OCI-LY7 (cell line): Measurements from ENCODE around the gene FBXW7. TPM values are rescaled to one million over a fixed set of nuclear protein-coding genes. Genes with fewer than 3 reads are reported as not detected.
A peak's percentile ranks its signal among the peaks of the same experiment; 100 is the strongest.

Source experiments
- BruUV-seq: library from RNA; stranded (reverse); fragments of 400-500 nt; replicated peaks from 2 replicates; lab custom pipeline; 2021; lab: Mats Ljungman, UMichigan
- CTCF ChIA-PET: fragments of 300-600 bp; sonication (Branson Sonifier 250); formaldehyde crosslinking; loops from one replicate; lab custom pipeline; 2022; ENCODE audit warnings: antibody characterized with exemption; ENCODE audit not compliant: unreplicated experiment; lab: Charles Lee
- POLR2A ChIA-PET: fragments of 300-600 bp; sonication (Branson Sonifier 250); formaldehyde crosslinking; loops from one replicate; lab custom pipeline; 2022; ENCODE audit warnings: antibody characterized with exemption; lab: Charles Lee
- DNase-seq: peaks from one replicate; pipeline ENCODE4 v3.0.0-alpha.2; 2015; ENCODE audit warnings: low spot score
- H2AFZ ChIP-seq: fragments of 200-600 bp; sonication (generic), shearing (Covaris generic); 2 replicates; pipeline ENCODE4 v1.6.1; 2014; ENCODE audit warnings: mild to moderate bottlenecking, antibody characterized with exemption, low read length, moderate library complexity
- H3K27ac ChIP-seq: fragments of 200-600 bp; sonication (generic); 2 replicates; pipeline ENCODE4 v1.5.1; 2014; ENCODE audit warnings: mixed run types, low read depth, mild to moderate bottlenecking, moderate library complexity, low read length, inconsistent platforms; ENCODE audit not compliant: poor library complexity, severe bottlenecking
- H3K36me3 ChIP-seq: fragments of 200-600 bp; sonication (generic); 2 replicates; pipeline ENCODE4 v1.6.1; 2014; ENCODE audit warnings: mild to moderate bottlenecking, antibody characterized with exemption, low read length, moderate library complexity, mixed read lengths; ENCODE audit not compliant: insufficient read depth
- H3K4me1 ChIP-seq: fragments of 200-600 bp; sonication (generic); 2 replicates; pipeline ENCODE4 v1.5.1; 2014; ENCODE audit warnings: mild to moderate bottlenecking, low read length; ENCODE audit not compliant: insufficient read depth, poor library complexity, severe bottlenecking
- H3K4me2 ChIP-seq: fragments of 200-600 bp; sonication (generic); 2 replicates; pipeline ENCODE4 v1.6.1; 2014; ENCODE audit warnings: mild to moderate bottlenecking, low read length
- H3K4me3 ChIP-seq: fragments of 200-600 bp; sonication (generic); 2 replicates; pipeline ENCODE4 v1.5.1; 2014; ENCODE audit warnings: mild to moderate bottlenecking, low read depth, low read length; ENCODE audit not compliant: poor library complexity, severe bottlenecking
- H3K79me2 ChIP-seq: fragments of 200-600 bp; sonication (generic); 2 replicates; pipeline ENCODE4 v1.6.1; 2016; ENCODE audit warnings: low read depth, mild to moderate bottlenecking, low read length, moderate library complexity, mixed read lengths; ENCODE audit not compliant: insufficient read depth
- H3K9me2 ChIP-seq: fragments of 200-600 bp; sonication (generic); 2 replicates; pipeline ENCODE4 v1.6.1; 2016; ENCODE audit warnings: mild to moderate bottlenecking, low read length, mixed read lengths; ENCODE audit not compliant: insufficient read depth
- H3K9me3 ChIP-seq: fragments of 200-600 bp; sonication (generic); 2 replicates; pipeline ENCODE4 v1.6.1; 2014; ENCODE audit warnings: mild to moderate bottlenecking, mixed run types, low read length, mixed read lengths
- H4K20me1 ChIP-seq: fragments of 200-600 bp; sonication (generic); 2 replicates; pipeline ENCODE4 v1.6.1; 2014; ENCODE audit warnings: mild to moderate bottlenecking, antibody characterized with exemption, low read length, moderate library complexity, mixed read lengths; ENCODE audit not compliant: insufficient read depth
- CTCF ChIP-seq: fragments of 200-600 bp; sonication (generic); conservative IDR thresholded peaks from 2 replicates; pipeline ENCODE4 v1.5.1; 2014; ENCODE audit warnings: mild to moderate bottlenecking, antibody characterized with exemption, low read length, moderate library complexity, mixed read lengths
- EZH2phosphoT487 ChIP-seq: fragments of 200-600 bp; sonication (generic); IDR thresholded peaks from 2 replicates; pipeline ENCODE4 v1.6.1; 2018; ENCODE audit warnings: low read depth, borderline replicate concordance, mild to moderate bottlenecking, mixed run types, antibody characterized with exemption, low read length, moderate library complexity, mixed read lengths
- intact Hi-C: fragments of 100-400 bp; cut with micrococcal nuclease; formaldehyde crosslinking; loops from one replicate; pipeline ENCODE4 v1.10.0; 2022; ENCODE audit not compliant: unreplicated experiment
- total RNA-seq, 2 experiments: library from RNA; depleted of rRNA in 1 of 2; stranded (reverse); fragments of >200 nt in 1 of 2; shearing (Covaris generic) in 1 of 2; gene quantifications; 2 replicates each; pipeline ENCODE4 v1.2.3, GENCODE V29; 2014 to 2022

The FBXW7 gene
- total RNA-seq, 2 experiments from 2014 or later, result 58.8 to 102 TPM

DNA sequence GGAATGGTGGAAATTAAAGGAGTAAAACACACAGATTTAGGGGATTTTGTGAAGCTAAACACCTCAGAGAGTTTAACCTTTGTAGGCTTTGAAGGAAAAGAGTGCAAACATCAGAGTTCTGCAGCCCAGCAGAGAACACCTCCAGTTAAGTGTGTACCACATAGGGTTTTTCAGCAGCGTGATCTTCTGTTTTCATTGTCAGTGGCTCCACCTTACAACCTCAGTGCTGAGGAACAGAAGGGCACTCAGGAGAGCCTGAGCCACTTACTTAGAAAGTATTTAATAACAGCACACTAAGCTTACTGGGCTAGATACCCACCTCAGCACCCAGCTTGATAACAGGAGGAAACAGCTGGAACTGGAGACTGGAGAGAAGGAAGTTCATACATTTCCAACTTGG is 2.0 kb upstream of the FBXW7 start:
- Histone ChIP-seq H4K20me1 (peaks cover 18% of the 10 kb centered on the region), H3K4me2 (peak overlapping the region; percentile 96), H2AFZ (no peak overlapping the region), H3K4me1 (peaks cover 30% of the 10 kb centered on the region), H3K4me3 (peak overlapping the region; percentile 84), H3K9me2 (no peaks in the 10 kb centered on the region), H3K36me3 (peaks cover 36% of the 10 kb centered on the region), H3K9me3 (peaks cover 19% of the 10 kb centered on the region; the same call in 1 of the 2 replicates), H3K79me2 (peaks cover 62% of the 10 kb centered on the region), H3K27ac (peak overlapping the region; percentile 90)
- no TSS peak for BruUV-seq
- intact Hi-C loops, result loop anchor here (2.0 kb wide), 1 partner anchor 37 kb away; no protein-coding TSS in a partner anchor
- POLR2A ChIA-PET, result interaction anchor here (0.6 to 6.7 kb wide), 15 partner anchors 9 to 106 kb away, joined by 3 to 91 read pairs (median 5); no protein-coding TSS in a partner anchor
- DNase-seq, result no peak
- CTCF ChIA-PET, result interaction anchor here (1.3 kb wide), 1 partner anchor 14 kb away, joined by 3 read pairs; no protein-coding TSS in a partner anchor
- no peak for TF ChIP-seq CTCF
- TF ChIP-seq EZH2phosphoT487, result no peak

- CTCF ChIA-PET, result interaction anchor here (1.0 kb wide), 1 partner anchor 17 kb away, joined by 4 read pairs; no protein-coding TSS in a partner anchor
- H3K4me1 ChIP-seq, result peaks cover 42% of the 10 kb centered on the region
- peaks cover 47% of the 10 kb centered on the region for H3K36me3 ChIP-seq
- H2AFZ ChIP-seq, result peak overlapping the region; percentile 74
- peak overlapping the region; percentile 96 for H3K4me2 ChIP-seq
- H3K79me2 ChIP-seq, result peaks cover 74% of the 10 kb centered on the region
- intact Hi-C loops, result loop anchor here (1.0 to 2.0 kb wide), 4 partner anchors 36 to 127 kb away; no protein-coding TSS in a partner anchor
- POLR2A ChIA-PET, result interaction anchor here (0.6 to 6.7 kb wide), 17 partner anchors 10 to 243 kb away, joined by 3 to 91 read pairs (median 6); partner anchors contain the start of gene TIGD4
- peaks cover 19% of the 10 kb centered on the region; the same call in 1 of the 2 replicates for H3K9me3 ChIP-seq
- peak overlapping the region; percentile 84 for H3K4me3 ChIP-seq
- TF ChIP-seq EZH2phosphoT487, result no peak
- TF ChIP-seq CTCF, result peak; percentile 30; the same call in 1 of the 2 replicates
- no TSS peak for BruUV-seq
- H4K20me1 ChIP-seq, result peaks cover 28% of the 10 kb centered on the region
- peak overlapping the region; percentile 90 for H3K27ac ChIP-seq
- H3K9me2 ChIP-seq, result no peaks in the 10 kb centered on the region
- peak; percentile 76 for DNase-seq
These were observed 772 bp upstream of the FBXW7 start for GRCh38 chr4:152536545-152537182.
